ENCODE results near the gene ENOPH1.

GRCh38 chr4:82458729-82459128 lies 28.3 kb downstream of the ENOPH1 start:
- TF ChIP-seq POLR2A (IDR thresholded peaks at IDR 0.05; ENCODE audit: low read length) (no peak), GATA1 (IDR thresholded peaks at IDR 0.05; ENCODE audit: low read depth, low read length) (no peak)
